ENCODE data around the gene PARP11. TPM values are rescaled to one million over a fixed set of nuclear protein-coding genes. Genes with fewer than 3 reads are reported as not detected.

The PARP11 gene
- total RNA-seq, 1 experiment from 2014 or later: 4.9 TPM

DNA sequence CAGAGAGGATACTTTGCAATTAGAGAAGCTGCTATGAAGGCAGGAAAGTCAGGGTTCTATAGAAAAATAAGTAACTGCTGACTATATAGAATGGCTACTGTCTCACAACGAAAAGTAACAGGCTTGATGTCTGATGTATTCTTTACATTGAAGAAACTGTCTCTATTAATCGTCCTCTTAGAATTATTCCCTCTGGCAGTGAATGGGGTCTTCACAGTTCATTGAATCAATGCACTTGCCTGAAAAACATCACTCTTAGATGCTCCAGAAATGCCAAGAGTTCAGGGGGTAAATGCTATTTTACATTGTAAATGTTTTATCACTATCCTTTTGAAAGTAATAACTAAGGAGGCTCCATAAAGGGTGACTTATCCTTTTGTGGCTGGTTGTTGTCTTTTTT is 82.6 kb downstream of the PARP11 start:
- no peaks in the 10 kb centered on the region for H3K36me3 ChIP-seq (replicated peaks; ENCODE audit: control insufficient read depth, insufficient read depth, low read length)

DNA sequence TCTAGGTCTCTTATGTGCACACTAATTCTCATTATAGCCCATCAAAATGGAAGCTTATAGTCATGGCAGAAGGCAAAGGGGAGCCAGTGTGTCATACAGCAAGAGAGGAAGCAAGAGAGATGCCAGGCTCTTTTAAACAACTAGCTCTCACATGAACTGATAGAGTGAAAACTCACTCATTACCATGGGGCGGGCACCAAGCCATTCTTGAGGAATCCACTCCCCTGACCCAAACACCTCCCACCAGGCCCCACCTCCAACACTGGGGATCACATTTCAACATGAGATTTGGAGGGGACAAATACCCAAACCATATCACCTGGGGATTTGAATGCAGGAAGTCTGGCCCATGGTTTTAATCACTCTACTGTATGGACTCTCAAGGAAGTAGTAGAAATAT is 83.4 kb downstream of the PARP11 start:
- H3K4me3 ChIP-seq (ENCODE audit: insufficient read depth, low read depth, low read length): no peak overlapping the region
- DNase-seq: no peak
- H3K27me3 ChIP-seq (ENCODE audit: control insufficient read depth, insufficient read depth, low read length): no peaks in the 10 kb centered on the region
- H3K36me3 ChIP-seq (replicated peaks; ENCODE audit: control insufficient read depth, insufficient read depth, low read length): no peaks in the 10 kb centered on the region

More for the DNA sequence above, 82.6 kb downstream of the PARP11 start:
- DNase-seq: no peak
- H3K4me3 ChIP-seq (ENCODE audit: insufficient read depth, low read depth, low read length): no peak overlapping the region
- no peaks in the 10 kb centered on the region for H3K27me3 ChIP-seq (ENCODE audit: control insufficient read depth, insufficient read depth, low read length)

DNA sequence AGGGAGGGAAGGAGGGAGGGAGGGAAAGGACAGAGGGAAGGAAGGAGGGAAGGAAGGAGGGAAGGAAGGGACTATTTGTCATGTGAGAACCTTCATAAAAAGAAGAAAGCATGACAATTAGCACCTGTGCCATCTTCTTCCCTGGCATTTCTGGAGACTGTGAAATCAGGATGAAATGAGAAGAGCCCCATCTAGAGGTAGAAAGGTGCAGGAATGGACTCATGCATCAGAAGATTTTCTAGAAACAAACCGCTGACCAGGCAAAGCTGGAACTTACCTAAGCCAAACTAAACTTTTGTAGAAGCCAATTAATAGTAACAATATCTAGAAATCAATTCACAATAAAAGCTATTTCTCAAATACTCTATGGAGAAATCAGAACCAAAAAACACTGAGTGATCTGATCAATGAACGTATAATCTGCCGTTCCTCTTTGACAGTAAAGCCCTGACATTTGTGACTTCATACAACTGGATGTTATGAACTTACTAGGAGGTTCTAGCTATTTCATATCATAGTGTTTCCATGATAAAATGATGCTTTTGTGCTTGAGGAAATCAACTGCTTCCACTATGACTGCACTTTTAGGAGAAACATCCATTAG is 95.9 kb downstream of the PARP11 start:
- Histone ChIP-seq H3K4me3 (ENCODE audit: insufficient read depth, low read depth, low read length) (no peak overlapping the region), H3K36me3 (replicated peaks; ENCODE audit: control insufficient read depth, insufficient read depth, low read length) (no peaks in the 10 kb centered on the region), H3K27me3 (ENCODE audit: control insufficient read depth, insufficient read depth, low read length) (no peaks in the 10 kb centered on the region)
- peak; percentile 65 for DNase-seq

DNA sequence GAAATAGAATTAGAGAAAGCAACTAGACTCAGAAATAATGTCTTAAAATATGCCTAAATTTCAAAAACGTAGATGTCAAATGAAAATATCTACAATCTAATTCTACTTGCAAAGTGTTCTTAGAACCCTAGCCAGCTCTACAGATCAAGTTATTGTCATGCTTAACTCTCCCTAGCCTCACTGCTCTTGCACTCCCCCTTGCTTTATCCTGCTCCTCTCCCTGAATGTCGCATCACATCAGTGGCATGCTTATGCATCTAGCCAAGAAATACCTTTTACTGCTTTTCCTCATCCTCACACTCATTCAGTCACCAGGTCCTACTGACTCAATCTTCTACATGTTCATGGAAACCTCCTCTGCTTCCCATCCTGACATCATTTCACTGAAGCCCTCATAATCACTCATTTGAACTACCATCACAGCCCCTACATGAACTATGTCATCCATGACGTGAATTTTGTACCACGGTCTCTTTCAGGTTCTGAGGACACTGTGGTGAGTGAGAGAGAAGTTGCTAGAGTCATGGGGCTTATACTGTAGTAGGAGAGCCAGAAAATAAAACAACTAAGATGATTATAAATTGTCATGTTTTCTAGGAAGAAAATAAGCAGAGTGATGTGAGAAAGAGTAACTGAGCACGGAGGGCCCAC is 97.7 kb downstream of the PARP11 start:
- Histone ChIP-seq H3K4me3 (ENCODE audit: insufficient read depth, low read depth, low read length) (no peak overlapping the region), H3K36me3 (replicated peaks; ENCODE audit: control insufficient read depth, insufficient read depth, low read length) (no peaks in the 10 kb centered on the region), H3K27me3 (ENCODE audit: control insufficient read depth, insufficient read depth, low read length) (no peaks in the 10 kb centered on the region)
- DNase-seq: peak; percentile 44

DNA sequence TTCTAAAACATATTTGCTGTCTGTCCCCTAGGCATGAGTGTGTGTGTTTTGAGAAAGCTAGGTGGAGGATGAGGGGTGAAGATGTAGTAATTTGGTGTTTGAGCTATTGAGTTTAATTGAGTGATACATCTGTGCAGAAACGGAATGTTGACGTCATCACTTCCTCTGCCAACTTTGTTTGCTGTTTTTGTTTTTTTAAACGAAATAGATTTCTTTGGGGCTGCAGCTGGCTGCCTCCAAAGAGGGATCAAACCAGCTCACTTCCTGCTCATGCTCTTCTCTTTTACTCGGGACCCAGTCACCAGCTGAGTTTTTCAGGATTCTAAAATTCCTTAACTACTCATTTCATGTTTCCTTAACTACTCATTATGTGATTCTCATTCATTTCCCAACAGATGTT is 100.8 kb downstream of the PARP11 start:
- H3K27me3 ChIP-seq (ENCODE audit: control insufficient read depth, insufficient read depth, low read length): no peaks in the 10 kb centered on the region
- no peak overlapping the region for H3K4me3 ChIP-seq (ENCODE audit: insufficient read depth, low read depth, low read length)
- H3K36me3 ChIP-seq (replicated peaks; ENCODE audit: control insufficient read depth, insufficient read depth, low read length): no peaks in the 10 kb centered on the region
- no peak for DNase-seq

DNA sequence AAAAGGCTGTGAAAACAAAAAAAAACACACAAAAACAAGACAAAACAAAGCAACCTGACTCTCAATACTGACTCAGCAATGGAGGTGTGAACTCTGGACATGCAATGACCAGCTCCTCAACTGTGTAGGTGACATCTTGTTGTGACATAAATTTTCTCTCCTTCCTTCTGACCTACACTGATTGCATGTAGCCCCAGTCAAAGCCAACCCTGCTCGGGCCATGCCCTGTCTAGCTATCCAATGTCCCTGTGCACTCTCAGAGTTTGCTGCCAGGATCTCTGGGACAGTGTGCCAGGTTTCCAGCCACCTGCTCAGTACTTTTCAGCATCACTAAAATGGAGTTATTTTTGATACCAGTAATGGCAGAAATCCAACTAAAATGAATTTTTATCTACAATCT is 101.3 kb downstream of the PARP11 start:
- Histone ChIP-seq H3K4me3 (ENCODE audit: insufficient read depth, low read depth, low read length) (no peak overlapping the region), H3K27me3 (ENCODE audit: control insufficient read depth, insufficient read depth, low read length) (no peaks in the 10 kb centered on the region), H3K36me3 (replicated peaks; ENCODE audit: control insufficient read depth, insufficient read depth, low read length) (no peaks in the 10 kb centered on the region)
- DNase-seq: no peak

DNA sequence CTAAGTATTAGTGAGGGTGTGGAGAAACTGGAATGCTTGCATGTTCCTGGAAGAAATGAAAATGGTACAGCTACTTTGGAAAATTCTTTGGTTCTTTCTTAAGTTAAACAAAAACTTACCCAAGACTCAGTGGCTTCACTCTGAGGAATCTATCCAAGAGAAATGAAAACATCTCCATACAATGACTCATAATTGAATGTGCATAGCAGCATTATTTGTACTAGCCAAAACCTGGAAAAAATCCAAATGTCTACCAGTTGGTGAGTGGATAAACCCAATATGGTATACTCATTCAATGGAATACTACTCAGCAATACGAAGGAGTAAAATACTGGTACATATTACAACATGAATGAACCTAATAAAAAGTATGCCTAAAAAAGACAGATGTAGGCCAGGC is 102.3 kb downstream of the PARP11 start:
- H3K27me3 ChIP-seq (ENCODE audit: control insufficient read depth, insufficient read depth, low read length): no peaks in the 10 kb centered on the region
- H3K4me3 ChIP-seq (ENCODE audit: insufficient read depth, low read depth, low read length): no peak overlapping the region
- no peaks in the 10 kb centered on the region for H3K36me3 ChIP-seq (replicated peaks; ENCODE audit: control insufficient read depth, insufficient read depth, low read length)
- no peak for DNase-seq

DNA sequence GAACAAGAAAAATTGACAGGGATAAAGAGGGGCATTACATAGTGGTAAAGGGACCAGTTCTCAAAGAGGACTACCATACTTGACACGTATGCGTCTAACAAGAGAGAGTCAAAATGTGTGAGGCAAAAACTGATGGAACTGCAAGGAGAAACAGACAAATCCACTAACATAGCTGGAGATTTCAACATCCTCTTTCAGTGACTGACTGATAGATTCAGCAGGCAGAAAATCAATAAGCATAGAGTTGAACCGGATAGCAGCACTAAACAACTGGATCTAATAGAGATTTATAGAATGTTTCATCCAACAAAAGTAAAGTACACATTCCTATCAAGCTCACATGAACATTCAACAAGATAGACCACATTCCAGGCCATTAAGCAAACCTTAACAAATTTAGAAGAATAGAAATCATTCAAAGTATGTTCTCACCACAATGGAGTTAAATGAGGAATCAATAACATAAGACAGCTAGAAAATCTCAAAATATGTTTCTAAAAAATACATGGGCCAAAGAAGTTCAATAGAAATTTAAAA is 104.2 kb downstream of the PARP11 start:
- Histone ChIP-seq H3K36me3 (replicated peaks; ENCODE audit: control insufficient read depth, insufficient read depth, low read length) (no peaks in the 10 kb centered on the region), H3K4me3 (ENCODE audit: insufficient read depth, low read depth, low read length) (no peak overlapping the region), H3K27me3 (ENCODE audit: control insufficient read depth, insufficient read depth, low read length) (no peaks in the 10 kb centered on the region)
- DNase-seq: no peak

DNA sequence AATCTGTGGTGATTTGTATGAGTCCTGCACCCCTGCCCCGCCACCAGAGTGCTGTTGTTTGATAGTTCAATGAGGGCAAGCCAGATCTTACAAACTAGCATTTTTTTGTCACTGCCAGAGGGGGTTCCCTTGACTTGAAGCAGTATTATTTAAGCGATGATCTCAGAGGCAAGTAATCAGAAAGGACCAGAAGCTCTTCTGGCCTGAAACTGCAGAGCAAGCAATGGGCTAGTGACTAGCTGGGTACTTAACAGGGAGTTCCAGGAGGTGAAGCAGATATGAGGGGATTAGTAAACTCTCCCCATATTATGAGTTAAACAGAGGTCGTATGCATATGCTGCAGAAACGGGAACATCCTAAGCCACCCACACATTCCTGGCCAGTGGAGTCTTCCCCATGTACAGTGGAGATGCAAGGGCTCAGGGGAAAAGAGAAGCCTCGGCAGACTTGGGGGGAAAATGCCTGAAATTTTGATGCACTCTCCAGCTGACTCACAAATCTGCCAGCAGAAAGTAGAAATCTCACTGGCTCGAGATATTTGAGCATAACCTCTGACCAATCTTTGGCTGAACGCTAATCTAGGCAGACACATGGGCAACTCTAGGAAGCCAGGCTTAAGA is 112.0 kb downstream of the PARP11 start:
- Histone ChIP-seq H3K36me3 (replicated peaks; ENCODE audit: control insufficient read depth, insufficient read depth, low read length) (no peaks in the 10 kb centered on the region), H3K27me3 (ENCODE audit: control insufficient read depth, insufficient read depth, low read length) (no peaks in the 10 kb centered on the region), H3K4me3 (ENCODE audit: insufficient read depth, low read depth, low read length) (no peak overlapping the region)
- no peak for DNase-seq

DNA sequence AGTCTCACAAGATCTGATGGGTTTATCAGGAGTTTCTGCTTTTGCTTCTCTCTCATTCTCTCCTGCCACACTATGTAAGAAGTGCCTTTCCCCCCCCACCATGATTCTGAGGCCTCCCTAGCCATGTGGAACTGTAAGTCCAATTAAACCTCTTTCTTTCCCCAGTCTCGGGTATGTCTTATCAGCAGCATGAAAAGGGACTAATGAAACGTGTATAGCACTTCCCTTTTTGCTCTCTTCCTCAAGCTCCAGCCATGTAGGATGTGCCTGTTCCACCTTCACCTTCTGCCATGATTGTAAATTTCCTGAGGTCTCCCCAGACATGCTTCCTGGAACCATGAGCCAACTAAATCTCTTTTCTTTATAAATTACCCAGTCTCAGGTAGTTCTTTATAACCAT is 113.3 kb downstream of the PARP11 start:
- DNase-seq: no peak
- Histone ChIP-seq H3K27me3 (ENCODE audit: control insufficient read depth, insufficient read depth, low read length) (no peaks in the 10 kb centered on the region), H3K36me3 (replicated peaks; ENCODE audit: control insufficient read depth, insufficient read depth, low read length) (no peaks in the 10 kb centered on the region), H3K4me3 (ENCODE audit: insufficient read depth, low read depth, low read length) (no peak overlapping the region)

Other genes starting within 250 kb of the PARP11 start
- gene CRACR2A, start 120.3 kb downstream of the PARP11 start, total RNA-seq (2014; rRNA removed; shearing (Covaris generic)): 1.3 and 2.0 TPM in 2 replicates

Data from H7 (cell line).